C4-2B (cell line): ENCODE measurements around the gene EXOC6B.
A peak's percentile ranks its signal among the peaks of the same experiment; 100 is the strongest.
"Not testable (repeated sequence)": the region's sequence is repeated elsewhere in the genome, so short reads cannot be mapped to it uniquely, and the experiment has no call there.

Experiments used
- H3K27ac ChIP-seq: fragments of 450-650 bp; 2 replicates; pipeline ENCODE4 v1.5.1; 2017
- CTCF ChIP-seq: fragments of 450-650 bp; conservative IDR thresholded peaks from 2 replicates; pipeline ENCODE4 v1.5.1; 2017; ENCODE audit warnings: mild to moderate bottlenecking
- ZFX ChIP-seq: fragments of 450-650 bp; IDR thresholded peaks from 2 replicates; pipeline ENCODE4 v1.6.1; 2017

Gene EXOC6B

GRCh38 chr2:72607189-72607588 lies 218.6 kb downstream of the EXOC6B start:
- TF ChIP-seq ZFX (no peak), CTCF (no peak)
- no peak overlapping the region for H3K27ac ChIP-seq

- no peak overlapping the region for H3K27ac ChIP-seq
- TF ChIP-seq ZFX: no peak
- peak; percentile 75 for TF ChIP-seq CTCF
Observed at GRCh38 chr2:72605836-72606442, 219.9 kb downstream of the EXOC6B start.

GRCh38 chr2:72604468-72604867 lies 221.4 kb downstream of the EXOC6B start:
- H3K27ac ChIP-seq: no peak overlapping the region
- TF ChIP-seq ZFX: no peak

- no peak overlapping the region for H3K27ac ChIP-seq
- TF ChIP-seq CTCF: no peak
- TF ChIP-seq ZFX: no peak
Observed at GRCh38 chr2:72603481-72603880, 222.4 kb downstream of the EXOC6B start.

GRCh38 chr2:72602711-72603110 lies 223.1 kb downstream of the EXOC6B start:
- no peak overlapping the region for H3K27ac ChIP-seq
- TF ChIP-seq ZFX (no peak), CTCF (no peak)

DNA sequence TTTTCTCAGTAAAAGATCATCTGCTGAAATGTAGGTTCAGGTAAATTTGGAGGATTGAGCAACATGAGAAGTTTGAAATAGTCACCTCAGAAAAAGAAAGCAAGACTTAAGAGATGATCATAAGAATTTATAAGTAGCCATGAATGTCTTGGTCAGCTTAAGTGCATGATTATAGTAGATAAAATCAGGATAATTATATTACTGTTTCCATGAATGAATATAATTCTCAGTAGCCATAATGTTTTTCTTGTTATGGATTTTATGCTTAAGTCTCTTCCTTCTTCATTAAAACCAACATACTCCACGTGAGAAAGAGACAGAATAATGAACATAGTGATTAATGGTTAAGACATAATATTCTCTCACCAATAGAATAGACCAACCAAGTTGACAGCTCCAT lies 223.7 kb downstream of the EXOC6B start:
- H3K27ac ChIP-seq: no peak overlapping the region
- TF ChIP-seq ZFX: no peak
- no peak for TF ChIP-seq CTCF

DNA sequence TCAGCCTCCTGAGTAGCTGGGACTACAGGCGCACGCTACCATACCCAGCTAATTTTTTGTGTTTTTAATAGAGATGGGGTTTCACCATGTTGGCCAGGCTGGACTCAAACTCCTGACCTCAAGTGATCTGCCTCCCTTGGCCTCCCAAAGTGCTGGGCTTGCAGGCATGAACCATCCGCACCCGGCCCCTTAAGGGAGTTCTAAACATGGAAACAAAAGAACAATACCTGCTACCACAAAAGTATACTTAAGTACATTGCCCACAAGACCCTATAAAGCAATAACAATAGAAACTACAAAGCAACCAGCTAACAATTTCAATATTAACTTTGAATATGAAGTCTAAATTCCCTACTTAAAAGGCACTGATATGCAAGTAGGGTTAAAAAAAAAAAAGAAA lies 242.0 kb downstream of the EXOC6B start:
- not testable (repeated sequence) for H3K27ac ChIP-seq

DNA sequence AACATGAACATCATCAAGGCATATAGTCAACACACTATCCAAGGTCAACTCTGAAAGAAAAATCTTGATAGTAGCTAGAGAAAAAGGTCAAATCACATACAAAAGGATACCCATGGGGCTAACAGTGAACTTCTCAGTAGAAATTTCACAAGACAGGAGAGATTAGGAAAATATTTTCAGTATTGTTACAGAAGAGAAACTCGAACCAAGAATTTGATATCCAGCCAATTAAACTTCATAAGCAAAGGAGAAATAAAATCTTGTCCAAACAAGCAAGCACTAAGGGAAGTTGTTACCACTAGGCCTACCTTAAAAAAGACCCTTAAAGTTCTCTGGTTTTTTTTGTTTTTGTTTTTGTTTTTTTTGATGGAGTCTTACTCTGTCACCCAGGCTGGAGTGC lies 242.5 kb downstream of the EXOC6B start:
- TF ChIP-seq CTCF (no peak), ZFX (no peak)
- H3K27ac ChIP-seq: no peak overlapping the region
